Epithelial cell of esophagus (primary cell): Measurements from ENCODE around the gene RCOR1.

Experiments used
- DNase-seq: peaks from one replicate; pipeline ENCODE4 v3.0.0; 2010; ENCODE audit warnings: low read depth
- H3K4me3 ChIP-seq: 2 replicates; pipeline ENCODE4 v1.5.1; 2011; ENCODE audit warnings: mild to moderate bottlenecking, low read length, control low read depth
- TF ChIP-seq, protein P1 (sequence below): IDR thresholded peaks from 2 replicates; pipeline ENCODE4 v1.5.1; 2011; ENCODE audit warnings: low read depth, mild to moderate bottlenecking, low read length, control low read depth, inconsistent platforms; ENCODE audit not compliant: insufficient read depth; ENCODE audit errors: missing control alignments

Gene RCOR1

DNA sequence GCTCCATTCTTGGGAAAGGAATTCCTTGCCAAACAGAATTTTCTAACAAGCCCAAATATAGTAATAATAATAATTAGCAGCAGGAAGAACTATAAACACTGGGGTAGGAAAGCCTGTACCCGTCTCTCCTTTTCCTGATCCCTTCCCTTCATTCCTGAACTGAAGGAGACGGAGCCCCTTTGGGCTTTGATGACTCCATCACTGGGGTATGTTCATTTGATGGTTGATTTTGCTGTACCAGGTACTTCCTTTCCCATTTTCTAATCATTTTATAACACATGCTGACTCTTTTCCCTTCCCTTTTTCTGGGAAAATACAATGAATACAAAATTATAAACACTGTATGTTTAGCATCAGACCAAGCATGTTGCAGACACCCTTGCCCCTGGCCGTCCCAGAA is 3.6 kb upstream of the RCOR1 start:
- DNase-seq: no peak

DNA sequence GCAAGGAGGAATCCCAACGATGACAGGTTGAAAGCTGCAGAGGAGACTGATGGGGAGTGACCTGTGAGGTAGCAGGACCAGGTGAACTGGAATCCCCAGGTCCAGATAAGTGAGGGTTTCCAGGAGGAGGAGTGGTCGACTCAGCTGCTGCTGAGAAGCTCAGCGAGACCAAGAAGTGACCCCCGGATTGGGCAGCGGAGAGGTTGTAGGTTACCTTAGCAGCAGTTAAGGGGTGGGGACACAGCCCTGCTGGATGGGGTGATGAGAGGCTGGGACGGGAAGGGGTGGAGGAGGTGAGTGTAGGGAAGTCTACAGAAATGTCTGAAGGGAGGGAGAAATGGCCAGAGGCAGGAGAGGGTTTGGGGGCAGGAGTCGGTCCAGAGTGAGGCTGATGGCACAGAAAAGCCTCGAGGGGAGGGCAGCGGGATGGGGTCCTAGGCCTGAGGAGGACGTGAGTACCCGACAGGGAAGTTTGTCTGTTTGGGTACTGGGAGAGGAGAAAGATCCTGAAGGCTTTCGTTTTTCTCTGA is 2.6 kb upstream of the RCOR1 start:
- H3K4me3 ChIP-seq: no peak overlapping the region

More for the DNA sequence above, 3.6 kb upstream of the RCOR1 start:
- TF ChIP-seq, protein P1, sequence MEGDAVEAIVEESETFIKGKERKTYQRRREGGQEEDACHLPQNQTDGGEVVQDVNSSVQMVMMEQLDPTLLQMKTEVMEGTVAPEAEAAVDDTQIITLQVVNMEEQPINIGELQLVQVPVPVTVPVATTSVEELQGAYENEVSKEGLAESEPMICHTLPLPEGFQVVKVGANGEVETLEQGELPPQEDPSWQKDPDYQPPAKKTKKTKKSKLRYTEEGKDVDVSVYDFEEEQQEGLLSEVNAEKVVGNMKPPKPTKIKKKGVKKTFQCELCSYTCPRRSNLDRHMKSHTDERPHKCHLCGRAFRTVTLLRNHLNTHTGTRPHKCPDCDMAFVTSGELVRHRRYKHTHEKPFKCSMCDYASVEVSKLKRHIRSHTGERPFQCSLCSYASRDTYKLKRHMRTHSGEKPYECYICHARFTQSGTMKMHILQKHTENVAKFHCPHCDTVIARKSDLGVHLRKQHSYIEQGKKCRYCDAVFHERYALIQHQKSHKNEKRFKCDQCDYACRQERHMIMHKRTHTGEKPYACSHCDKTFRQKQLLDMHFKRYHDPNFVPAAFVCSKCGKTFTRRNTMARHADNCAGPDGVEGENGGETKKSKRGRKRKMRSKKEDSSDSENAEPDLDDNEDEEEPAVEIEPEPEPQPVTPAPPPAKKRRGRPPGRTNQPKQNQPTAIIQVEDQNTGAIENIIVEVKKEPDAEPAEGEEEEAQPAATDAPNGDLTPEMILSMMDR: no peak
- no peak overlapping the region for H3K4me3 ChIP-seq

DNA sequence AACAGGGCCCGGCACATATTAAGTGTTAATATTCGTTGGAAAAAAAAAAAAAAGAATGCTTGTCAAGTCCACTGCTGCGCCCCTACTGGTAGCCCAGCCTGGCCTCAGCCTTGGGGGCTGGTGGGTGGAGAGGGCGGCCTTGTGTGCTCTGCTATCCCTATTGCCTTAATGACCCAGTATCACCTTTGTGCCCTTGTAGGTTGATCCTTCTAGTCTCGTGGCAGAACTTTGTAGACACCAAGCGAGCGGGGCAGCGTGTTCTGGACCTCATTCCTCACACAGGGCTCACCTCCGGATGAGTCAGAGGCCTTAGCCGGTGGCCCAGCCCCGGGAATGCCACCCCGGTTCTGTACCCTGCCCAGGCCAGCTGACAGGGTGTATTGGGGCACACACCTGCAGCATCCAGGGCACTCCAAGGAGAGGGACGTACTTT is 1.8 kb upstream of the RCOR1 start:
- TF ChIP-seq, protein P1: peak; percentile 35
- peak overlapping the region; percentile 71 for H3K4me3 ChIP-seq
- peak; percentile 51 for DNase-seq

More for the DNA sequence above, 2.6 kb upstream of the RCOR1 start:
- DNase-seq: no peak
- TF ChIP-seq, protein P1: no peak

DNA sequence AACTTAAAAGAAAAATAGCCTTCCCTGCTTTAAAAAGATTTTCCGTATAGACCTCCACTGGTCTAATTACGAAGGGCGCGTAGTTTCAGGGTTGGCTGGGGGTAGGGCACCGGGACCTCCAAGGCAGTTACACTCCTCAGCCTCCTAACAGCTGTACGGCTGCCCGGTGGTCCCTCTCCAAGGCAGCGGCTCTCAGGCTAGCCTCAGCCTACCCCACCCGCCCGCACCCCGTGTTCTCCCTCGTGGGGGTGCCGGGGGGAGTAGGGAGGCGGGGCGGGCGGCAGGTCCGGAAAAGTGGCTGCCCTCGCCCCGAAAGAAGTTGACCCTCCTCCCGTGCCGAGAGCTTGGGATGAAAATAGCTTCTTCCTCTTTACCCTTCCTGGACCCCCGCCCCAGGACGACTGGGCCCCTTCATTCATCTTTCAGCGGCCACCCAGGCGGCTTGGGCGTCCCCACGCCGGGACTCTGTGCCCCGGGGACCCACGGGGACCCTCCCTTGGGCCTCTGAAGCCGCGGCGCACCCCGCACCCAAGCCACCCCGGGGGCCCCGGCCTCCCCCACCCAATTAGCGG is 991 bp upstream of the RCOR1 start:
- peak overlapping the region; percentile 71 for H3K4me3 ChIP-seq
- TF ChIP-seq, protein P1: no peak
- no peak for DNase-seq

DNA sequence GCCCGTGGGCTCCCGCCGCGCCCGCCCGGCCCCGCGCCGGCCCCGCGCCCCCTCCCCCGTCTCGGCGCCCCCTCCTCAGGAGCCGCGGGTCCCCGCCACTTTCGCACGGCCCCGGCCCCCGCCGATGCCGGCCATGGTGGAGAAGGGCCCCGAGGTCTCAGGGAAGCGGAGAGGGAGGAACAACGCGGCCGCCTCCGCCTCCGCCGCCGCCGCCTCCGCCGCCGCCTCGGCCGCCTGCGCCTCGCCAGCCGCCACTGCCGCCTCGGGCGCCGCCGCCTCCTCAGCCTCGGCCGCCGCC is 263 bp downstream of the RCOR1 start:
- no peak for DNase-seq
- TF ChIP-seq, protein P1: no peak

DNA sequence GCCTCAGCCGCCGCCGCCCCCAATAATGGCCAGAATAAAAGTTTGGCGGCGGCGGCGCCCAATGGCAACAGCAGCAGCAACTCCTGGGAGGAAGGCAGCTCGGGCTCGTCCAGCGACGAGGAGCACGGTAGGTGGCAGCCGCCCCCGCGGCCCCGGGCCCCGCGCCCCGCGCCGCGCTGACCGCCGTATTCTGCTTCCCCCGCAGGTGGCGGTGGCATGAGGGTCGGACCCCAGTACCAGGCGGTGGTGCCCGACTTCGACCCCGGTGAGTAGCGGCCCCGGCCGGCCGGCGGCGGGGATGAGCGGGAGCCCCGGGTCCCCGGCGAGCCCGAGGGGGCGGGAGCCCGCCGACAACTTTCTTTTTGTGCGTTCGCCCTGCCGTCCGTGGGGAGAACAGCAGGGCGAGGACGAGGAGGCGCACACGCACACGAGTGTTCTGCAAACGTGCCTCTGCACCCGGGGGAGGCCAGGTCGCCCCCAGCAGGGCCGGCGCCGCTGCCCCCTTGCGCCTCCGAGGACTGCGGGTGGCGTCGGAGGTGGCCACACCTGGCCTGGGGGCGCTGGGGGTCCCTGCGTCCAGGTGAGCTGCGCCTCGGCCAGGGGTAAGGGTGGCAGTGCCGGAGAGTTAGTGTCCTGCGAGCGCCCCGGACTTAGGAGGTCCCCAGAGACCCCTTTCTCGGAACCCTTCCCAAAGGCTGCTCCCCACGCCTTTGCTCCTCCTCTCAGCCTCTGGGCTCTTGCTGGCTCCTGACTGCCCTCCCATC is 794 bp downstream of the RCOR1 start:
- peak; percentile 33 for DNase-seq
- peak overlapping the region; percentile 80 for H3K4me3 ChIP-seq
- TF ChIP-seq, protein P1: no peak

More for the DNA sequence above, 263 bp downstream of the RCOR1 start:
- H3K4me3 ChIP-seq: peak overlapping the region; percentile 80
